ENCODE measurements around the gene STK11. TPM values are rescaled to one million over a fixed set of nuclear protein-coding genes. Genes with fewer than 3 reads are reported as not detected.

Gene STK11
- polyA plus RNA-seq, 2 of the 4 experiments (the other 2 are of a cell fraction), result 16.2 to 33.6 TPM

- ATAC-seq (no peak), FAIRE-seq (no peak), DNase-seq (ENCODE audit: low read depth in 1 of 2, low spot score in 1 of 2) (peak in 1 of 2 experiments; percentile 44)
- POLR2A ChIA-PET, result interaction anchor here (1.6 kb wide), 1 partner anchor 10 kb away, joined by 25 read pairs; the partner anchor contains the start of gene CIRBP
- peak overlapping the region; percentile 100 for H3K4me2 ChIP-seq
- peak overlapping the region; percentile 29 for H3K4me3 ChIP-seq
- no peaks in the 10 kb centered on the region for H3K9me3 ChIP-seq
- peak overlapping the region; percentile 98 to 99 for H3K27ac ChIP-seq
- TF ChIP-seq ZFP36 (IDR thresholded peaks at IDR 0.05; ENCODE audit: borderline replicate concordance, partially characterized antibody) (no peak), HES2 (IDR thresholded peaks at IDR 0.05) (no peak), FOSL2 (IDR thresholded peaks at IDR 0.05) (no peak), FOSL2 (CRISPR knock-in tag; IDR thresholded peaks at IDR 0.05) (no peak), RCOR1 (IDR thresholded peaks at IDR 0.05; ENCODE audit: low read depth, low read length) (no peak), MAFK (IDR thresholded peaks at IDR 0.05; ENCODE audit: partially characterized antibody) (no peak), ZC3H11A (IDR thresholded peaks at IDR 0.05) (no peak), BCL3 (IDR thresholded peaks at IDR 0.05) (no peak)
- peaks cover 82% of the 10 kb centered on the region for H3K4me1 ChIP-seq
- CTCF ChIA-PET, result interaction anchor here (8.4 to 18.7 kb wide), 2 partner anchors 9 to 15 kb away, joined by 107 to 500 read pairs; partner anchors contain the start of genes ATP5F1D and CIRBP
- 9% methylated on average over 13 of the region's 15 CpGs for WGBS (ENCODE audit: missing lambda C conversion rate)
Observed at GRCh38 chr19:1258707-1259205, 53.2 kb downstream of the STK11 start.

- ATAC-seq (peak; percentile 44 to 45), DNase-seq (ENCODE audit: low read depth in 1 of 2, low spot score in 1 of 2) (peak; percentile 25 to 91), FAIRE-seq (no peak)
- H3K9me3 ChIP-seq, result no peaks in the 10 kb centered on the region
- peaks cover 76% of the 10 kb centered on the region for H3K4me1 ChIP-seq
- H3K27ac ChIP-seq, result peak overlapping the region; percentile 98 to 99
- ChIA-PET POLR2A (interaction anchor here (1.6 kb wide), 1 partner anchor 10 kb away, joined by 25 read pairs; the partner anchor contains the start of gene CIRBP), CTCF (interaction anchor here (8.4 to 18.7 kb wide), 2 partner anchors 8 to 16 kb away, joined by 107 to 500 read pairs; partner anchors contain the start of genes ATP5F1D and CIRBP)
- WGBS (ENCODE audit: missing lambda C conversion rate), result 8% methylated on average over 3 of the region's 17 CpGs
- H3K4me2 ChIP-seq, result peak overlapping the region; percentile 100
- H3K4me3 ChIP-seq, result peak overlapping the region; percentile 29
- peak; percentile 83 to 89 for TF ChIP-seq JUN (IDR thresholded peaks at IDR 0.05)
- TF ChIP-seq RARB (CRISPR knock-in tag; IDR thresholded peaks at IDR 0.05), result peak; percentile 82; the same call in 1 of the 2 replicates
- no peak for TF ChIP-seq ZNF302 (CRISPR knock-in tag; IDR thresholded peaks at IDR 0.05)
- no peak for TF ChIP-seq E2F6 (IDR thresholded peaks at IDR 0.05; ENCODE audit: borderline replicate concordance, low read depth)
- no peak for TF ChIP-seq RNF2 (IDR thresholded peaks at IDR 0.05; ENCODE audit: borderline replicate concordance, low read depth)
- TF ChIP-seq MAX (IDR thresholded peaks at IDR 0.05), result no peak; the same call in 1 of the 2 replicates
- no peak for TF ChIP-seq HES2 (IDR thresholded peaks at IDR 0.05)
- no peak for TF ChIP-seq MAFK (IDR thresholded peaks at IDR 0.05; ENCODE audit: partially characterized antibody)
- TF ChIP-seq ATOH8 (CRISPR knock-in tag; IDR thresholded peaks at IDR 0.05; ENCODE audit: low read depth), result 0 out of 2 replicates have a peak, but pooled peaks have one; percentile 5
- TF ChIP-seq HOXB13 (CRISPR knock-in tag; IDR thresholded peaks at IDR 0.05; ENCODE audit: low read depth), result peak; percentile 46; the same call in 1 of the 2 replicates
- TF ChIP-seq GATA3 (IDR thresholded peaks at IDR 0.05; ENCODE audit: borderline replicate concordance), result peak; percentile 47; the same call in 1 of the 2 replicates
- TF ChIP-seq EHMT2 (IDR thresholded peaks at IDR 0.05; ENCODE audit: low read depth), result no peak
- TF ChIP-seq HMGXB4 (CRISPR knock-in tag; IDR thresholded peaks at IDR 0.05; ENCODE audit: borderline replicate concordance), result no peak
- TF ChIP-seq KDM5A (IDR thresholded peaks at IDR 0.05), result no peak
- TF ChIP-seq ZSCAN20 (CRISPR knock-in tag; IDR thresholded peaks at IDR 0.05), result 0 out of 2 replicates have a peak, but pooled peaks have one; percentile 4
- 0 out of 5 replicates have a peak, but pooled peaks of 1 of the 2 experiments have one; percentile 31 for TF ChIP-seq EP300 (IDR thresholded peaks at IDR 0.05)
- peak; percentile 97 for TF ChIP-seq TFCP2L1 (CRISPR knock-in tag; IDR thresholded peaks at IDR 0.05)
- TF ChIP-seq PBX3 (IDR thresholded peaks at IDR 0.05), result peak; percentile 77
- 0 out of 2 replicates have a peak, but pooled peaks have one; percentile 25 for TF ChIP-seq FOXS1 (CRISPR knock-in tag; IDR thresholded peaks at IDR 0.05)
- TF ChIP-seq HDAC2 (IDR thresholded peaks at IDR 0.05), result no peak
- peak; percentile 98 for TF ChIP-seq HOXA7 (CRISPR knock-in tag; IDR thresholded peaks at IDR 0.05)
- no peak for TF ChIP-seq CHD2 (IDR thresholded peaks at IDR 0.05; ENCODE audit: low read length, partially characterized antibody)
- no peak for TF ChIP-seq FOSL2 (IDR thresholded peaks at IDR 0.05)
- 0 out of 2 replicates have a peak, but pooled peaks have one; percentile 31 for TF ChIP-seq FOSL2 (CRISPR knock-in tag; IDR thresholded peaks at IDR 0.05)
- peak; percentile 68 for TF ChIP-seq HOXB5 (CRISPR knock-in tag; IDR thresholded peaks at IDR 0.05)
Observed at GRCh38 chr19:1259206-1259875, 53.8 kb downstream of the STK11 start.
